Activated CD4-positive, alpha-beta T cell treated with anti-CD3 and anti-CD28 coated beads, Interleukin-2, amount 50 U/mL, for 48 hours (primary cell): Measurements from ENCODE around the gene MOXD1.
"Not testable (repeated sequence)": the region's sequence is repeated elsewhere in the genome, so short reads cannot be mapped to it uniquely, and the experiment has no call there.

Experiments
- DNase-seq, 2 experiments: peaks; one replicate each; pipeline ENCODE4 v3.0.0-alpha.2; 2020

MOXD1 gene

GRCh38 chr6:132395015-132395597, 6.2 kb downstream of the MOXD1 start:
- DNase-seq: no peak

DNA sequence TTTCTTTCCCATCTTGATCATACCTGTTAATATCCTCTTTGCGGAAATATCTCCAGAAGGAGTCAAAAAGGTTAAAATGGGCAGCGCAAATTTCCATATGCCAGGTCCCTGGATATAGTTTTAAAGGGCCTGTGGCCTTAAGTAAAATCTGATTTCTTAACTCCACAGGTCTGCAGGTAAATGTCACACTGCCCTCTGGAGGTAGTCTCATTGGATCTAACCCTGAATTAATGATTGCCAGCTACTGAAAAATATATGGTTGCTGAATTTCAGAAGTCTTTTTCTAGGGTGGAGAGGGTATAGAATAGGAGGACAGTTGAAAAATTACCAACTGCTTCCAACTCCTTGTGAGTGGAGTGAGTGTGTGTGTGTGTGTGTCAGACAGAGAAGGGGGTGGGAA, 8.5 kb downstream of the MOXD1 start:
- no peak for DNase-seq

DNA sequence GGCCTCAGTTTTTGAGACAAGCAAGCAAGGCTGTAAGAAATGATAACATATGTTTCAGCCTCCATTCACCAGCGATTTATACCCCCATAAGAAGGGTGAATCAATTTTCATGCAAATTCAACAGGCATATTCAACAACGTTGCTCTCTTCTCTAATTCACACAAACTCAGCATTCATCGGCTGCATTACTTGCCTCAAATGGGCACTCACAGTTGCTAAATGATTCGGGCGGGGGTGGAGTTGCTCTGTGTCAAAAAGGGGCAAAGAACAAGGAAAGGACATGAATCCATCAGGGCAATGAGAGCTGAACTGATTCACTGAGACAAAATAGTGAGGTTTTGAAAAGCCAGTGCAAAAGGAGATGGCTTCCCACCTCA, 9.0 kb downstream of the MOXD1 start:
- DNase-seq: no peak

DNA sequence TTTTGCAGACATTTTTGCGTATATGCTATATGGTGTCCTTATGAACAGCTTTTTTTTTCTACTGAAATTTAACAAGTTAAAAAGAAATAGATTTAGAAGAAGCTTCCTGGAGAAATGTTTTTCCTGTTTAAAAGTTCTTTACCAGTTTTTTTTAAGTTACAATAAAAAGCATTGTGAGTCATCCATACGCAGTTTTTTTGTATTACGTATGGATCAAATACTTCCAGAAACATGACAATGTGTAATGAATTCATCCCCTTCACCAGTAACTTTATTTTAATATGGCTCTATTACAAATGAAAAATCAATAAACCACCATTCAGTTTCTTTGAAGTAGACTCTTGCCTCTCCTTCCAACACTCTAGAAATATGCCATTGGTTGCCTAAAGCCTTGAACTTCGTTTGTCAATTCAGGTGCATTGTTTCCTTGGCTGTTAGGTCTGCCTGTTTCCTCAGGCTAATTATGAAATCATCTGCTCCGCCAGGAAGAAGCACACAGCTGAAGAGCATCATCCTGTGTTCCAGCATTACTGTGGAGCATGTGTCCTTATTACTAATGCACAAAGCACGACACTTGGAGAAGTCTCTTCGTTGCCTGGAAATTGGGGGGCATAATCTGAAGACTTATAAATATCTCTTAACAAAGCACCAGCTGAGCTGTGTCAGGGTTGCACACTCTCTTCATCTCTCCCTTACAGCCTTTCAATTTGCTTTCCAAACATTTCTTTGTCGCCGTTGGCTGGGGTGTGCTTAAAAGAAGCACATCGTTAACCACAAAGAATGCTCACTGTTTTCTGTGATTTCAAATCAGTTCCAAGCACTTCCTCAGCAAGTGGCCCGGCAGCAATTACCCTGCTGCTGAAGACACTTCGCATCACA, 9.6 kb downstream of the MOXD1 start:
- no peak for DNase-seq

DNA sequence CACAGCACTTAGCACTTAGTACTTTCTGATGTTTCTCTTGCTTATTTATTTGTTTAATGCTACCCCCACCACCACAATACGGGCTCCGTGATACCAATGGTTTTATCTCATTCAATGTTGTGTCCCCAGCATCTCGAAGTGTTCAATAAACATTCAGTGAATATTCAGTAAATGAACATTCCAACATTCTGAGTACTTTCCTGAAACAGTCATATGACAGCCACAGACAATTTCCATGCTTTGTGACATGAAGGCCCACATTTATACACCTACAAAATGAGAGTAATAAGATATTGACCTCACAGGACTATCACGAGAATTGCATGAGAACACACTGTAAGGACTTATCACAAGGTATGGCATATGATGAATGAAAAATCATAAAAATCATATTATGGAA, 10.8 kb downstream of the MOXD1 start:
- no peak for DNase-seq

DNA sequence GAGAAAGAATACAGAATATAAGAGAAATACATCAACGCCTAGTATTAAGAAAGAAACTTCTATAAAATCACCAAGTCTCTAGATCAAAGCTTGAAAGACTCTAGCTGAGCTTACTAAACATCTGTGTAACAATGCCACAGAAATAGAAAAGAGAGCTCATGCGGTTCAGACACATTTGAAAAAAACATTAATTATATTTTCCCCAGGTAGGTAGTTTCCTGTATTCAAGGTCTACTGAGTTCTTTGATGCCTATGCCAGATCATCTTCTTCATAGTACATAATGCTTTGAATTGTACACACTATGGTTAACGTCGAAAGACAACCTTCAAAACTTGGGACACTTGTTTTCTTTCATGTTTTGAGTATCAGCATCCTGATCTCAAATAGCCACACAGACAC, 11.3 kb downstream of the MOXD1 start:
- no peak for DNase-seq

DNA sequence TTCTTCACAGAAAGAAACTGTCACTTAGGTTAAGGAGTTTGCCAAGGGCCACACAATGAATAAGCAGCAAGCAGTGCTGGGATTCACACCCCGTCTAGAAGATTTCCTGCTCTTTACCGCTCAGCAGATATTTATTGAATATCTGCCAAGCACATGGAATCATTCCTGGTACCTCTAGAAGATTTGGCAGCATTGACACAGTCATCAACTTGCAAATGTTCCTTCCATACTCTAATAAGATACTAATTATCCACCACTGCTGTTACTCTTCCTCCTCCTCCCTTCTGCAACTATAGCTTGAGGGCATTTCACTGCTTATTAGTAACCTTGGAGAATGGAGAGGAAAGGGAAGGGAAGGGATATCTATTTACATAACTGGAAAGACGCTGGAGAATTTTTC, 13.0 kb downstream of the MOXD1 start:
- DNase-seq: no peak

GRCh38 chr6:132382630-132383175, 18.6 kb downstream of the MOXD1 start:
- DNase-seq: no peak

DNA sequence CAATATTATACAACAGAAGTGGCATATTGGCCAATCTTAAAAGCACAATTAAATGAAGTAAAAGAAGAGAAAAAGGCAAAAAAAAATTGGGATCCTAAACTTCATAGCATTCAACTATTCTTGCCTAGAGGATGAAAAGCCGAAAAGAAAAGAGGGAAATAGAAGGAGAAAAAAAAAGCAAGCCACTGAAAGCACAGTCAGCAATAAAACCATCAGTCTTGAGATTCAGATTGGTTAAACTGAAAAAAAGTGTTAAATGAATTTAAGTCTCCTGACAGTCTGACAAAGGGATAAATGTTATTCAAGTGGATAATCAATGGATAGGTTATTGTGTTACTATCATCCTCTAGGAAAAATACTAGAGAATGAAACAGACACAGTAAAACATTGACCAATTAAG, 19.9 kb downstream of the MOXD1 start:
- DNase-seq: no peak

- no peak for DNase-seq
Observed at GRCh38 chr6:132380358-132381029, 20.8 kb downstream of the MOXD1 start.

DNA sequence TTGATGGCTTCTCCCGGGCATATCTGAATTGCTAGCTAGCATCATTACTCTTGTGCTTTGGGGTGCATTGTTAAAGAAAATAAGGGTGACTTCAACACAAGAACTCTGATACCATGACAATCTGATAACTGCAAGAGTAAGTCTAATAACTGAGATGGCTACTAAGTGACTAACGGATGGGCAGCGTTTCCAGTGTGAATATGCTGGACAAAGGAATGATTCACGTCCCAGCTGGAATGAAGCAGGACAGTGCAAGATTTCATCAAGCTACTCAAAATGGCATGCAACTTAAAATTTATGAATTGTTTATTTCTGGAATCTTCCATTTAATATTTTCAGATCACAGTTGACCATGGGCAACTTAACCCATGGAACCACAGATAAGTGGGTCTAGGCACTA, 31.7 kb downstream of the MOXD1 start:
- DNase-seq: no peak

DNA sequence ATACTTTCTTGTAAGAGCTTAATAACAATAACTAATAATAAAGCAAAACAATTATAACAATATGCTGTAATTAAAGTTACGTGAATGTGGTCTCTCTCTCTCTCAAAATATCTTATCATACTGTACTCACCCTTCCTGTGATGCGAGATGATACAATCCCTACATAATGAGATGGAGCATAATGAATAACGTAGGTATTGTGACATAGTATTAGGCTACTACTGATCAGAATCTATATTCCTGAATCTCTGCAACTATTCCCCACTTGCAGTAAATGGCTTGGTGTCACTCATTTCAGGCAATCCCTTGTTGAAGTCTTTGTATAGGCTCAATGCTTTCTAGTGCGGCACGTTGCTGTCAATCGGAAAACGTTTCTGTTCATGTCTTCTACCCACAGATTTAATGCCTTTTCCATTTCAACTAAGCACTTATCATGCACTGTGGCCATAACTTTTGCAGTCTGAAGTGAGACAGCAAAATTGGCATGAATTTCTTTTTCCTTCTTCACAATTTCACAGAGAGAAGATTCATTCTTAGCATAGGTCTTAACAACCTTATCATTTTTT, 32.3 kb downstream of the MOXD1 start:
- DNase-seq: no peak

DNA sequence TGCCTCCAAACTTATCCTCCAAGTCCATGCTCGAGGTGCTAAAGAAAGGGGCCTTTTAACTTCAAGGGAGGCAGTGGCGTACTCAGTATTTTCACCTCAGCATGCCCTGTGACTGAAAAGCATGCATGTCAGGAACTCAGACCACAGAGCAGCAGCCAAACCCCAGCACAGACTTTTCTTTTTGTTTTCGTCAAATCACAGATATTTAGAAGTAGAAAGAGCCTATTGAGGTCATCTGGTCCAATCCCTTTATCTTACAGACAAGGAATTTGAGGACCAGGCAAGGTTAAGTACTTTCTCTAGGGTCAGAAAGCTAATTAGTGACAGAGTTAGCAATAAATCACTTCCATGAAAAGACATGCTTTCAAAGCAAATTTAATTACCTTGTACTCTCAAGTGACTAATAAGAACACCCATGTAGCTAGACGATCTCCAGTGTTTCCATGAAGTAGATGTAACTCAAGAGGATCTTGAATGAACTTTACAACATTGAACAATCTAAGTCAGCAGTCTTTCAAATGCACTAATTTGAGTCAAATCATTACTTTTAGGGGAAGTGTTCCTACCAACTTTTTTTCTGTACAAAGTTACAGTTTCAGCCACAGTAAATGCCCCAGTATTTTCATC, 35.9 kb downstream of the MOXD1 start:
- DNase-seq: no peak

GRCh38 chr6:132364306-132365074, 36.8 kb downstream of the MOXD1 start:
- no peak for DNase-seq

DNA sequence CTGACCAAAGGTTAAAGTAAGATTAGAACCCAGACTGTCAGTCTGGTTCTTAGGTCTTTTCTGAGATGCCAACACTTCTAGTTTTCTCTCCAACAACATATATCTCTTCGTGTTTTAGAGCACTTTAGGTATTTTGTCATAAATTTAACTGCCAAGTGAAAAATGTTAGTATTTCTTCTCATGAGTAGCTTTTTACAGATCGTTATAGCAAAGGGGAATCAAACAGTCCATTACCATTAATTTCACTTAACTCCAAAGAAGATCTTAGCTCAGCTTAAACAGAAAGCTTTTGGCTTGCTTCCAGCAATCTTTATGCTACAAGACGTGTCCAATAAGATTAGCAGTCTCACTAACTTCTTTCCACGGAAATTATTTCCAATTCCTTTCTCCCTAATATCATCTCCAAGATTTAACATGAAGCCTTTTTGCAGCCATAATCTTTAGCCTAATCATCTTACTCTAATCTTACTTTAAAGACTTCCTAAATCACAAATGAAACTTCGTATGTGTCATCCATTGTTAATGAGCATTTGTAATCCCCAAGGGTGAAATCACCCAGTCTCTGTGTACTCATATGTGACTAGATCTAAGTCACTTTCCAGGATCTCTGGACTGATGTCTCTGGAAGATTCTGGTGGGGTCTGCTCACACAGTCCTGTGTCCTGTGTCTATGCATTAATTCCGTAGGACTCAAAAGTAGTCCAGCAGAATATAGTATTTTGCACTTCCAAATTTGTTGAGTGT, 38.7 kb downstream of the MOXD1 start:
- DNase-seq: no peak

- DNase-seq: no peak
Observed at GRCh38 chr6:132361101-132361500, 40.2 kb downstream of the MOXD1 start.

DNA sequence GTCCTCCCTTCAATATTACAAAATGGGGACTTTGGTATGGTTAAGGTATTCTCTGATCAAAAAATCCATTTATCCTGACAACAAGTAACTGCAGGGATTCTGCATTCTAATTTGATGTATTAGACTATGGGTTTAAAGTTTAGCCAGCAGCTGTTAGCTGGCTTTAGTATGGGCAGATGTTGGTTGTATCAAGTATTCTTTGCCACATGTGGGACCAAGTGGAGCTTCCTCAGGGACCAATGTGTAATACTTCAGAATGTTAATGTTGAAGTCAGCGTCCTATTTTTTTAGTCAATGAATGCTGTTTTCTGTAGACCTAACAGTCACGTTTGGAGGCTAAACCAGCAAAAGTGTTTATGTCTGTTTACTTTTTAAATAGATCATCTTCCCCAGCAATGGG, 41.4 kb downstream of the MOXD1 start:
- no peak for DNase-seq

DNA sequence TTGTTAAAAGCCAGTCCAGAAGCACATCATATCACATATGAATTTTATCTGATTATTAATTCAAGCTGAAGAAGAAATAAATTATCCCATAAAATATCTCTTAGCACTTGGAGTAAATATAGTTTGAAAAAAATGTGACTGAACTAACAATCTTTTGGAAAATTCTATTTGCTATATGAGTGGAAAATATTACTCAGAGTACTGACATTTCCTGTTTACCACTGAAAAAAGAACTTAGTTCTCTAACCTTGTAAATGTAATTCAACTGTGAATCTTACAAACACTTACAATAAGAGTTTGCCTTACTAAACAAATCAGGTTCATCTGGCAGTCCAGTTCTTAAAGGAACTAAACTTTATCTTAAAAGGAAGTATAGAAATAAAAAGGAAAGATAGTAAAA, 44.2 kb downstream of the MOXD1 start:
- no peak for DNase-seq

DNA sequence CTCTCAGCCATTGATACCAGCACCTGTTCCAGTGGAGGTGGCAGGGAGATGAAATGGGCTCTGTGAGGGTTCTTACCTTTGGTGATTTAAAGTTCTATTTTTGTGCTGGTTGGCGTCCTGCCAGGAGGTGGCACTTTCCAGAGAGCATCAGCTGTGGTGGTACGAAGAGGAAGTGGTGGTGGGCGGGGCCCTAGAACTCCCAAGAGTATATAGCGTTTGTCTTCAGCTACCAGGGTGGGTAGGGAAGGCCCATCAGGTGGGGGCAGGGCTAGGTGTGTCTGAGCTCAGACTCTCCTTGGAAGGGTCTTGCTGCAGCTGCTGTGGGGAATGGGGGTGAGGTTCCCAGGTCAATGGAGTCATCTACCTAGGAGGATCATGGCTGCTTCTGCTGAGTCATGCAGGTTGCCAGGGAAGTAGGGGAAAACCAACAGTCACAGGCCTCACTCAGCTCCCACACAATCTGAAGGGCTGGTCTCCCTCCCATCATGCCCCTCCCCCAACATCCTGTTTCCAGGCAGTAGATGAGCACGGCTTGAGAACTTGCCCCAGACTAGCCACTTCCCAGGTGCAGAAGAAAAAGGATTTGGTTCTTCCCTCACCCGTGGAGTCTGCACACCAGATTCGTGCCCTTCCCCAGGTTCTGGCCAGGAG, 46.6 kb downstream of the MOXD1 start:
- DNase-seq: peak; percentile 32 to 49

GRCh38 chr6:132351986-132352385, 49.3 kb downstream of the MOXD1 start:
- not testable (repeated sequence) for DNase-seq

- DNase-seq: no peak
Observed at GRCh38 chr6:132348231-132348630, 53.0 kb downstream of the MOXD1 start.
